ENCODE measurements around the gene HIBADH. TPM values are rescaled to one million over a fixed set of nuclear protein-coding genes. Genes with fewer than 3 reads are reported as not detected.
"Not testable (repeated sequence)": the region's sequence is repeated elsewhere in the genome, so short reads cannot be mapped to it uniquely, and the experiment has no call there.

The HIBADH gene
- polyA plus RNA-seq, 4 donors, result 30.5 to 50.8 (median 46.8) TPM

DNA sequence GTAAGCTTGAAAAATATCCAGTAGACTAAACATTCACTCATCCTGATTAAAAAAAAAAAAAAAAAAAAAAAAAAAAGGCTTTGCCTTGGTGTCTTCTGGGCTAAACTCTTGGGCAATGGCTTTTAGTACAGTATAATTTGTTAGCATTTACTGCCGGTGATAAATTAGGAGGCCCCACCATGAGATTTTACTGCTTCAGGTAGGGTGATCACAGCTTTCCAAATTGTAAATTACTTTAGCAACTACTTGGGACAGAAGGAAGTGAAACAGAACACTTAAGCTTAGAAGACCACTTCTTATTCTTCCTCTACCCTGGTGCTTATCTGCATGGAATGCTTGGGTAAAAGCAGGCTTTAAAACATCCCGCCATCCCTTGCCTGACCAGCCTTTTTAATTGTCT, 152.1 kb downstream of the HIBADH start:
- Histone ChIP-seq H3K27me3 (ENCODE audit: control insufficient read depth in 3 of 3, insufficient read depth in 3 of 3, low read length in 3 of 3) (no peaks in the 10 kb centered on the region), H3K36me3 (ENCODE audit: control insufficient read depth in 3 of 3, insufficient read depth in 2 of 3, low read depth in 1 of 3, low read length in 3 of 3) (no peaks in the 10 kb centered on the region), H3K4me1 (ENCODE audit: control insufficient read depth in 3 of 3, insufficient read depth in 2 of 3, low read depth in 1 of 3, low read length in 2 of 3) (no peaks in the 10 kb centered on the region), H3K9me3 (ENCODE audit: control insufficient read depth in 2 of 2, insufficient read depth in 1 of 2, low read depth in 1 of 2, low read length in 1 of 2) (no peaks in the 10 kb centered on the region), H3K4me3 (ENCODE audit: low read depth in 1 of 3, low read length in 3 of 3) (no peak overlapping the region), H3K27ac (ENCODE audit: low read depth in 1 of 3, low read length in 2 of 3) (no peak overlapping the region)
- no peak for FAIRE-seq
- 89 to 98% (median 91%) methylated on average over 2 of the region's 2 CpGs for WGBS, 3 donors
- no peak for DNase-seq

DNA sequence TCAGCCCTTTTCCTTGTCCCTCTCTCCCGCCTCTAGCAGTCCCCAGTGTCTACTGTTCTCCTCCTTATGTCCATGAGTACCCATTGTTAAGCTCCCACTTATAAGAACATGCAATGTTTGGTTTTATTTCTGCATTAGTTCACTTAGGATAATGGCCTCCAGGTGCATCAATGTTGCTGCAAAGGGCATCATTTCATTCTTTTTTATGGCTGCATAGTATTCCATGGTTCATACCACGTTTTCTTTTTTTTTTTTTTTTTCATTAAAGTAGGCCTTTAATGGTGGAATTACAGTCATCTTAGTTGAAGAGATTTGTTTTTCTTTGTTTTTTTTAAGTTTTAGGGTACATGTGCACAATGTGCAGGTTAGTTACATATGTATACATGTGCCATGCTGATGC, 160.8 kb downstream of the HIBADH start:
- FAIRE-seq; H3K9me3 ChIP-seq (ENCODE audit: control insufficient read depth in 2 of 2, insufficient read depth in 1 of 2, low read depth in 1 of 2, low read length in 1 of 2); H3K4me1 ChIP-seq (ENCODE audit: control insufficient read depth in 3 of 3, insufficient read depth in 2 of 3, low read depth in 1 of 3, low read length in 2 of 3); DNase-seq; H3K27me3 ChIP-seq (ENCODE audit: control insufficient read depth in 3 of 3, insufficient read depth in 3 of 3, low read length in 3 of 3); H3K4me3 ChIP-seq (ENCODE audit: low read depth in 1 of 3, low read length in 3 of 3); H3K27ac ChIP-seq (ENCODE audit: low read depth in 1 of 3, low read length in 2 of 3); H3K36me3 ChIP-seq (ENCODE audit: control insufficient read depth in 3 of 3, insufficient read depth in 2 of 3, low read depth in 1 of 3, low read length in 3 of 3): not testable (repeated sequence)
- WGBS, 3 donors, result 69 to 97% (median 95%) methylated on average over 2 of the region's 2 CpGs

DNA sequence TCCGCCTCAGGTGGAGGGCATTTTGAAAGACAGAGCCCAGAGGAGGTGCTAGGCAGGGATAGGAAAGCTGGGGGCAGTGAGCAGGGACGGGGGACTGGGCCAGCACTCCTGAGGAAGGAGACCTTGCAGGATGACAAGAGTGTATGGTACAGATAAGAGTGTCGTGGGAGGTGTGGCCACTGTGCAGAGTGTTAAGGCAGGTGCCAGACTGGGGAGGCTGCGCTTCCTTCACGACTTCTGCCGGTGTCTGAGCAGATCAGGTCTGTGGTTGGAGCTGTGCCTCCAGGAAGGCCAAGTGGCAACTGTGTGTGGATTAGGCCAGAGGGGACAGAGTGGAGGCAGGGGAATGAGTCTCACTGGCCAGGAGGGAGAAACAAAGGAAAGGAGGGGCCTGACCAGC, 161.7 kb downstream of the HIBADH start:
- Histone ChIP-seq H3K27ac (ENCODE audit: low read depth in 1 of 3, low read length in 2 of 3) (no peak overlapping the region), H3K4me1 (ENCODE audit: control insufficient read depth in 3 of 3, insufficient read depth in 2 of 3, low read depth in 1 of 3, low read length in 2 of 3) (no peaks in the 10 kb centered on the region), H3K9me3 (ENCODE audit: control insufficient read depth in 2 of 2, insufficient read depth in 1 of 2, low read depth in 1 of 2, low read length in 1 of 2) (peaks cover 0 to 2% of the 10 kb centered on the region in 2 donors), H3K4me3 (ENCODE audit: low read depth in 1 of 3, low read length in 3 of 3) (no peak overlapping the region), H3K36me3 (ENCODE audit: control insufficient read depth in 3 of 3, insufficient read depth in 2 of 3, low read depth in 1 of 3, low read length in 3 of 3) (no peaks in the 10 kb centered on the region), H3K27me3 (ENCODE audit: control insufficient read depth in 3 of 3, insufficient read depth in 3 of 3, low read length in 3 of 3) (no peaks in the 10 kb centered on the region)
- WGBS, 3 donors, result 79 to 81% (median 79%) methylated on average over 6 of the region's 6 CpGs
- no peak for FAIRE-seq
- no peak for DNase-seq

DNA sequence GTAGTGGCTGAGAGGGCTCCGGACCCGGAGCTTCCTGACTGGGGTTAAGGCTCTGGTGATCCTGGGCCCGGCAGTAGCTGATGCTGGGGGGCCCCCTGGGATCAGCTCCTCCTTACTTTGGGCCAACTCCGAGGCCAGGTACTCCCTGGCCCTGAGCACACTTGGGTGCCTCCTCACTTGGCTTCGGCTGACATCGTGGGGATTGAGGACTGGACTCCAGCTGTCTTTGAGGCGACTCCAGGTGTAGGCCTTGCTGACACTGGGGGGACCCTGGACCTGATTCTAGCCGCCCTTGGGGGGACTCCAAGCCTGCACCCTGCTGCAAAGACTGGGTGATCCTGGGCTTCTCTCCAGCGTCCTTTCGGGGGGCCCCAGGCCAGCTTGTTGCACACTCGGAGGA, 170.5 kb downstream of the HIBADH start:
- 92 to 94% (median 93%) methylated on average over 11 of the region's 11 CpGs for WGBS, 3 donors
- Histone ChIP-seq H3K27ac (ENCODE audit: low read depth in 1 of 3, low read length in 2 of 3) (no peak overlapping the region), H3K4me3 (ENCODE audit: low read depth in 1 of 3, low read length in 3 of 3) (no peak overlapping the region), H3K27me3 (ENCODE audit: control insufficient read depth in 3 of 3, insufficient read depth in 3 of 3, low read length in 3 of 3) (peaks cover 0 to 5% (median 0%) of the 10 kb centered on the region in 3 donors), H3K9me3 (ENCODE audit: control insufficient read depth in 2 of 2, insufficient read depth in 1 of 2, low read depth in 1 of 2, low read length in 1 of 2) (peaks cover 0 to 20% of the 10 kb centered on the region in 2 donors), H3K36me3 (ENCODE audit: control insufficient read depth in 3 of 3, insufficient read depth in 2 of 3, low read depth in 1 of 3, low read length in 3 of 3) (no peaks in the 10 kb centered on the region), H3K4me1 (ENCODE audit: control insufficient read depth in 3 of 3, insufficient read depth in 2 of 3, low read depth in 1 of 3, low read length in 2 of 3) (no peaks in the 10 kb centered on the region)
- FAIRE-seq (no peak), DNase-seq (no peak)

DNA sequence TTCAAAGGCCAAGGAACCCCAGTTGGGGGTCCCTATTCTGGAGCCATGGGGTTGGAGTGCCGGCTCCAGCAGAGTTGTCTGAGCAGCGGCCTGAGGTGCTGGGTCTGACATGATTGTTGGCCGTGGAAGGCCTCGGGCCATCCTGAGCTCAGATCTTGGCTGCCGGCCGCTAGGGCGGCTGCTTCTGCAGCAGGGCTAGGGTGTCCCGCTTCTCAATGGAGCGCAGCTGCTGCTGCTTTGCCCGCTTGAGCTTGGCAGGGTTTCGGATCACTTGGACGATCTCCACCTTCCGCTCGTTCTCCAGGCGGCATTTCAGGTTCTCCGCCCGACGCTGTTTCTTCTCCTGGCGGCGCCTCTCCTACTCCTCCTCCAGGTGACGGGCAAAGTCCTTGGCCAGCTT, 171.1 kb downstream of the HIBADH start:
- DNase-seq (no peak), FAIRE-seq (no peak)
- 88 to 96% (median 95%) methylated on average over 21 of the region's 21 CpGs for WGBS, 3 donors
- H3K4me1 ChIP-seq (ENCODE audit: control insufficient read depth in 3 of 3, insufficient read depth in 2 of 3, low read depth in 1 of 3, low read length in 2 of 3), result no peaks in the 10 kb centered on the region
- H3K27ac ChIP-seq (ENCODE audit: low read depth in 1 of 3, low read length in 2 of 3), result no peak overlapping the region
- H3K36me3 ChIP-seq (ENCODE audit: control insufficient read depth in 3 of 3, insufficient read depth in 2 of 3, low read depth in 1 of 3, low read length in 3 of 3), result no peaks in the 10 kb centered on the region
- peaks cover 0 to 20% of the 10 kb centered on the region in 2 donors for H3K9me3 ChIP-seq (ENCODE audit: control insufficient read depth in 2 of 2, insufficient read depth in 1 of 2, low read depth in 1 of 2, low read length in 1 of 2)
- H3K4me3 ChIP-seq (ENCODE audit: low read depth in 1 of 3, low read length in 3 of 3), result no peak overlapping the region
- peaks cover 0 to 5% (median 0%) of the 10 kb centered on the region in 3 donors for H3K27me3 ChIP-seq (ENCODE audit: control insufficient read depth in 3 of 3, insufficient read depth in 3 of 3, low read length in 3 of 3)

DNA sequence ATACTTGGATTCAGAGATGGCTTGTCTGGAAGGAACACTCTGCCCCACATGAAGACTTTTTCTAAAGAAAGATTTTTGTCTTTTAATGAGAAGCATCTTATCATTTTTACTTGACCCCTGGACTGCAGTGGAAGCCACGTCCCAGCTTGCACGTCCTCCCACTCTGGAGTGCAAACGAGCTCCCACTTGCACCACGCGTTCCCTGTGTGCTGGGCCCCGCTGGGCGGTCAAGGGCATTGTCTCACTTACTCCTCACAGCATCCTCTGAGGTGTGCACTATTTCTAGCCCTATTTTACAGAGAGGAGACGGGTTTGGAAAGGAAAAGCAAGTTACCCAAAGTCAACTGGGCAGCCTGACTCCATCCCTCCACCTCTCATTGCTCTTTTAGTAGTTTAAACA, 175.2 kb downstream of the HIBADH start:
- H3K4me1 ChIP-seq (ENCODE audit: control insufficient read depth in 3 of 3, insufficient read depth in 2 of 3, low read depth in 1 of 3, low read length in 2 of 3), result no peaks in the 10 kb centered on the region
- WGBS, 3 donors, result 69 to 73% (median 71%) methylated on average over 8 of the region's 8 CpGs
- H3K27ac ChIP-seq (ENCODE audit: low read depth in 1 of 3, low read length in 2 of 3), result no peak overlapping the region
- DNase-seq (no peak), FAIRE-seq (no peak)
- no peak overlapping the region for H3K4me3 ChIP-seq (ENCODE audit: low read depth in 1 of 3, low read length in 3 of 3)
- H3K27me3 ChIP-seq (ENCODE audit: control insufficient read depth in 3 of 3, insufficient read depth in 3 of 3, low read length in 3 of 3), result peaks cover 0 to 5% (median 0%) of the 10 kb centered on the region in 3 donors
- no peaks in the 10 kb centered on the region for H3K36me3 ChIP-seq (ENCODE audit: control insufficient read depth in 3 of 3, insufficient read depth in 2 of 3, low read depth in 1 of 3, low read length in 3 of 3)
- peaks cover 0 to 17% of the 10 kb centered on the region in 2 donors for H3K9me3 ChIP-seq (ENCODE audit: control insufficient read depth in 2 of 2, insufficient read depth in 1 of 2, low read depth in 1 of 2, low read length in 1 of 2)

DNA sequence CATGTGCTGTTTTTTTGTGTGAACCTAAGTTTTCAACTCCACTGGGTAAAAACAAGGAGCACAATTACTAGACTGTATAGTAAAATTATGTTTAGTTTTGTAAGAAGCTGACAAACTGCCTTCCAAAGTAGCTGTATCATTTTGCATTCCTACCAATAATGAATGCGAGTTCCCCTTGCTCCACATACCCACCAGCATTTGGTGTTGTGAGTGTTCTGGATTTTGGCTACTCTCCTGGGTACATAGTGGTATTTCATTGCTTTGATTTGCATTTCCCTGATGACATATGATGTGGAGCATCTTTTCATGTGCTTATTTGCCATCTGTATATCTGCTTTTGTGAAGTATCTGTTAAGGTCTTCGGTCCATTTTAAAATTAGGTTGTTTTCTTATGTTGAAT, 178.2 kb downstream of the HIBADH start:
- Histone ChIP-seq H3K9me3 (ENCODE audit: control insufficient read depth in 2 of 2, insufficient read depth in 1 of 2, low read depth in 1 of 2, low read length in 1 of 2) (no peaks in the 10 kb centered on the region), H3K4me1 (ENCODE audit: control insufficient read depth in 3 of 3, insufficient read depth in 2 of 3, low read depth in 1 of 3, low read length in 2 of 3) (no peaks in the 10 kb centered on the region), H3K27ac (ENCODE audit: low read depth in 1 of 3, low read length in 2 of 3) (no peak overlapping the region), H3K27me3 (ENCODE audit: control insufficient read depth in 3 of 3, insufficient read depth in 3 of 3, low read length in 3 of 3) (peaks cover 0 to 5% (median 0%) of the 10 kb centered on the region in 3 donors), H3K36me3 (ENCODE audit: control insufficient read depth in 3 of 3, insufficient read depth in 2 of 3, low read depth in 1 of 3, low read length in 3 of 3) (no peaks in the 10 kb centered on the region), H3K4me3 (ENCODE audit: low read depth in 1 of 3, low read length in 3 of 3) (no peak overlapping the region)
- DNase-seq (no peak), FAIRE-seq (no peak)
- 86 to 96% (median 88%) methylated on average over 2 of the region's 2 CpGs for WGBS, 3 donors

DNA sequence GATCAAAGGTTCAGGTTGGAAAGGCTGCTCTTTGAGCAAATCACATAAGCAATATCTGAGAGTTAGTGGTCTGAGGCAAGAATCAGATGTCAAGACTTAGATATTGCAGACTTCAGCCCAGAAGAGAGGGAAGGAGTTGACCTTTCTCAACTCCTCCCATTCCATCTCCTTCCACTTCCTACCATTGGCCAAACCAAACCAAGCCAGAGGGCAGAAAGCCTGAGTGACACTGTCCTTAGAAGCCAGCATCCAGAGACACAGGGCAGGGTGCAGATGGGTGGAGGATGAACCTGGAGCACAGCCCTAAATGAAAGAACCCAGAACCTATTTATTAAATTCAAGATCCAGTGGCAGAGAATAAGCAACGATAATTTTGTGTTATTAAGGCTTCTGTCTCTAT, 180.5 kb downstream of the HIBADH start:
- WGBS, 3 donors, result 71 to 82% (median 81%) methylated on average over 1 of the region's 1 CpG

DNA sequence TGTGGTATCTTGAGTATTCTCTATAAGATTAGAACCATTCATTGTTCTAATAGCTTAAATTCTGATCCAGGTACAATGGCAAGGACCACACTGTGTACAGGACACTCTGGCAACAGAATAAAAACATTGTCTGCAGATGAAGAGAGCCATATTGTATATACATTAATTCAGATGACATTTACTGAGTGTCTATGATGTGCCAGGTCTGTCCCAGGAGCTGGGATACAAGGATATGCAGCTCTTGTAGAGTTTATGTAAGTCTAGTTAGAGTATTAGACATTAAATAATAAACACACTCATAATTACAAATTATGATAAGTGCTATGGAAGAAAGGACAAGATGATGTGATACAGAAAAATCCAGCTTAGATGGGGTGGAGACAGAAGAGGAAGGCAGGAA, 184.1 kb downstream of the HIBADH start:
- Histone ChIP-seq H3K9me3 (ENCODE audit: control insufficient read depth in 2 of 2, insufficient read depth in 1 of 2, low read depth in 1 of 2, low read length in 1 of 2) (peaks cover 0 to 3% of the 10 kb centered on the region in 2 donors), H3K27me3 (ENCODE audit: control insufficient read depth in 3 of 3, insufficient read depth in 3 of 3, low read length in 3 of 3) (no peaks in the 10 kb centered on the region), H3K27ac (ENCODE audit: low read depth in 1 of 3, low read length in 2 of 3) (no peak overlapping the region), H3K4me3 (ENCODE audit: low read depth in 1 of 3, low read length in 3 of 3) (no peak overlapping the region), H3K36me3 (ENCODE audit: control insufficient read depth in 3 of 3, insufficient read depth in 2 of 3, low read depth in 1 of 3, low read length in 3 of 3) (no peaks in the 10 kb centered on the region), H3K4me1 (ENCODE audit: control insufficient read depth in 3 of 3, insufficient read depth in 2 of 3, low read depth in 1 of 3, low read length in 2 of 3) (no peaks in the 10 kb centered on the region)
- FAIRE-seq (no peak), DNase-seq (no peak)

More for the DNA sequence above, 180.5 kb downstream of the HIBADH start:
- peaks cover 0 to 1% of the 10 kb centered on the region in 2 donors for H3K9me3 ChIP-seq (ENCODE audit: control insufficient read depth in 2 of 2, insufficient read depth in 1 of 2, low read depth in 1 of 2, low read length in 1 of 2)
- no peaks in the 10 kb centered on the region for H3K27me3 ChIP-seq (ENCODE audit: control insufficient read depth in 3 of 3, insufficient read depth in 3 of 3, low read length in 3 of 3)
- DNase-seq (no peak), FAIRE-seq (no peak)
- H3K27ac ChIP-seq (ENCODE audit: low read depth in 1 of 3, low read length in 2 of 3), result no peak overlapping the region
- no peaks in the 10 kb centered on the region for H3K36me3 ChIP-seq (ENCODE audit: control insufficient read depth in 3 of 3, insufficient read depth in 2 of 3, low read depth in 1 of 3, low read length in 3 of 3)
- no peaks in the 10 kb centered on the region for H3K4me1 ChIP-seq (ENCODE audit: control insufficient read depth in 3 of 3, insufficient read depth in 2 of 3, low read depth in 1 of 3, low read length in 2 of 3)
- H3K4me3 ChIP-seq (ENCODE audit: low read depth in 1 of 3, low read length in 3 of 3), result no peak overlapping the region
